SK-N-SH (cell line): ENCODE data around the gene ERC2. TPM values are rescaled to one million over a fixed set of nuclear protein-coding genes. Genes with fewer than 3 reads are reported as not detected.

Experiments
- CTCF ChIA-PET: fragments of 300-600, 350-600 bp; formaldehyde crosslinking; extraction: SDS; loops from one replicate; lab custom pipeline; 2021; lab: Yijun Ruan, JAX
- POLR2A ChIA-PET: fragments of 350-600 bp; sonication (Branson Sonifier 250); formaldehyde crosslinking; extraction: SDS; loops from one replicate; lab custom pipeline; 2020; ENCODE audit warnings: antibody characterized with exemption, inconsistent platforms; lab: Yijun Ruan, JAX
- DNase-seq: peaks from one replicate; pipeline ENCODE4 v3.0.0; 2012
- H2AFZ ChIP-seq: fragments of 200-600 bp; sonication (generic); 2 replicates; pipeline ENCODE4 v1.8.1; 2016; ENCODE audit warnings: antibody characterized with exemption, mild to moderate bottlenecking, low read depth
- H3F3A ChIP-seq: fragments of 200-600 bp; sonication (generic); replicated peaks from 2 replicates; pipeline ENCODE3; 2016; ENCODE audit warnings: antibody characterized with exemption, mild to moderate bottlenecking; ENCODE audit not compliant: insufficient read depth
- H3K27ac ChIP-seq, 2 experiments: fragments of 200-500 bp in 1 of 2; fragments of 200-600 bp in 1 of 2; sonication (Bioruptor generic) in 1 of 2; sonication (generic), shearing (Covaris generic) in 1 of 2; 2 replicates each; pipeline versions ENCODE4 v1.5.1 to v1.6.1; 2014 to 2016; ENCODE audit warnings: low read depth in 2 of 2, inconsistent platforms in 1 of 2, low read length in 1 of 2, mild to moderate bottlenecking in 1 of 2, mixed read lengths in 1 of 2
- H3K27me3 ChIP-seq: fragments of 200-600 bp; sonication (generic), shearing (Covaris generic); 2 replicates; pipeline ENCODE4 v1.6.1; 2016; ENCODE audit warnings: mixed run types; ENCODE audit not compliant: insufficient read depth
- H3K36me3 ChIP-seq, 2 experiments: fragments of 200-500 bp in 1 of 2; fragments of 200-600 bp in 1 of 2; sonication (Bioruptor generic) in 1 of 2; sonication (generic) in 1 of 2; replicated peaks in 1 of 2; 2 replicates each; pipeline versions ENCODE3 to v1.5.1; 2014 to 2016; ENCODE audit warnings: low read length in 1 of 2, mild to moderate bottlenecking in 1 of 2; ENCODE audit not compliant: insufficient read depth in 2 of 2, control insufficient read depth in 1 of 2
- H3K4me1 ChIP-seq, 2 experiments: fragments of 200-500 bp in 1 of 2; fragments of 200-600 bp in 1 of 2; sonication (Bioruptor generic) in 1 of 2; sonication (generic), shearing (Covaris generic) in 1 of 2; 2 replicates each; pipeline versions ENCODE4 v1.5.1 to v1.6.1; 2014 to 2016; ENCODE audit warnings: low read depth in 1 of 2, low read length in 1 of 2, mixed run types in 1 of 2; ENCODE audit not compliant: insufficient read depth in 2 of 2, control insufficient read depth in 1 of 2
- H3K4me2 ChIP-seq: fragments of 200-600 bp; sonication (generic), shearing (Covaris generic); 2 replicates; pipeline ENCODE4 v1.6.1; 2017; ENCODE audit warnings: mixed run types
- H3K4me3 ChIP-seq, 2 experiments: fragments of 200-500 bp in 1 of 2; fragments of 200-600 bp in 1 of 2; sonication (Bioruptor generic) in 1 of 2; sonication (generic), shearing (Covaris generic) in 1 of 2; 2 replicates each; pipeline versions ENCODE4 v1.5.1 to v1.8.1; 2014 to 2016; ENCODE audit warnings: low read depth in 2 of 2, inconsistent platforms in 1 of 2, low read length in 1 of 2, mild to moderate bottlenecking in 1 of 2, mixed read lengths in 1 of 2, moderate library complexity in 1 of 2
- H3K79me2 ChIP-seq: fragments of 200-600 bp; sonication (generic); 2 replicates; pipeline ENCODE4 v1.8.1; 2017; ENCODE audit warnings: mild to moderate bottlenecking; ENCODE audit not compliant: insufficient read depth
- H3K9ac ChIP-seq: fragments of 200-600 bp; sonication (generic); 2 replicates; pipeline ENCODE4 v1.6.1; 2017; ENCODE audit warnings: mixed run types
- H3K9me2 ChIP-seq: fragments of 200-600 bp; sonication (generic); 2 replicates; pipeline ENCODE4 v1.6.1; 2017; ENCODE audit warnings: mixed run types
- H3K9me3 ChIP-seq: fragments of 200-600 bp; sonication (generic); 2 replicates; pipeline ENCODE4 v1.6.1; 2017; ENCODE audit warnings: mixed run types, mild to moderate bottlenecking, moderate library complexity
- H4K20me1 ChIP-seq: fragments of 200-600 bp; sonication (generic); 2 replicates; pipeline ENCODE4 v1.6.1; 2017; ENCODE audit warnings: mild to moderate bottlenecking, mixed run types; ENCODE audit not compliant: insufficient read depth
- EP300 ChIP-seq, 2 experiments: IDR thresholded peaks; 2 replicates each; pipeline versions ENCODE4 v1.4.0 to v1.6.1; 2012; ENCODE audit warnings: borderline replicate concordance in 1 of 2, low read depth in 1 of 2, low read length in 1 of 2
- EZH2phosphoT487 ChIP-seq: fragments of 200-600 bp; sonication (generic); IDR thresholded peaks from 2 replicates; pipeline ENCODE4 v1.6.1; 2017; ENCODE audit warnings: low read depth, mixed run types, mild to moderate bottlenecking, antibody characterized with exemption, moderate library complexity, borderline replicate concordance
- FOSL2 ChIP-seq: IDR thresholded peaks from 2 replicates; pipeline ENCODE4 v1.4.0; 2012; ENCODE audit warnings: low read depth, mild to moderate bottlenecking, moderate library complexity, borderline replicate concordance
- FOXJ3 ChIP-seq: sonication (generic); formaldehyde crosslinking; IDR thresholded peaks from 2 replicates; pipeline ENCODE4 v1.5.1; 2020; ENCODE audit warnings: mild to moderate bottlenecking, missing genetic modification reagents
- IRF3 ChIP-seq: fragments of 150-350 bp; IDR thresholded peaks from 2 replicates; pipeline ENCODE4 v1.6.1; 2016; ENCODE audit warnings: mild to moderate bottlenecking, low read depth, low read length
- NRF1 ChIP-seq: IDR thresholded peaks from 2 replicates; pipeline ENCODE4 v1.6.1; 2012; ENCODE audit warnings: low read depth, mild to moderate bottlenecking, low read length
- POLR2AphosphoS5 ChIP-seq: IDR thresholded peaks from 2 replicates; pipeline ENCODE4 v1.6.1; 2012; ENCODE audit warnings: low read depth, low read length
- RCOR1 ChIP-seq: fragments of 150-350 bp; IDR thresholded peaks from 2 replicates; pipeline ENCODE4 v1.6.1; 2017; ENCODE audit warnings: antibody characterized with exemption, low read length
- TAF1 ChIP-seq: IDR thresholded peaks from 2 replicates; pipeline ENCODE4 v1.6.1; 2012; ENCODE audit warnings: low read depth, mild to moderate bottlenecking, low read length, moderate library complexity, borderline replicate concordance
- WGBS: methylation state at CpG from one replicate; pipeline ENCODE4 v1.1.6; 2017; ENCODE audit warnings: low lambda C conversion rate; 5-methylcytosine and 5-hydroxymethylcytosine counted together
- polyA plus RNA-seq, 3 experiments: library from polyadenylated mRNA; depleted of rRNA; stranded (reverse); fragments of >200 nt; gene quantifications; 2 replicates each; pipeline ENCODE4 v1.2.3, GENCODE V29; 2012
- TF ChIP-seq, protein P1 (sequence below): IDR thresholded peaks from 2 replicates; pipeline ENCODE4 v1.6.1; 2012; ENCODE audit warnings: mild to moderate bottlenecking, low read depth, low read length, moderate library complexity
- TF ChIP-seq, protein P2 (sequence below): IDR thresholded peaks from 2 replicates; pipeline ENCODE4 v1.4.0; 2012; ENCODE audit warnings: low read depth, borderline replicate concordance

ERC2 gene
- polyA plus RNA-seq, 1 of the 3 experiments (the other 2 are of a cell fraction): 1.6 TPM

GRCh38 chr3:55855311-55855710, 613.0 kb downstream of the ERC2 start:
- 59% methylated on average over 2 of the region's 2 CpGs for WGBS
- Histone ChIP-seq H3K27ac (no peak overlapping the region), H3K27me3 (no peaks in the 10 kb centered on the region), H3K9me3 (no peaks in the 10 kb centered on the region), H3K4me1 (peaks cover 5 to 21% of the 10 kb centered on the region in 2 experiments; a peak in 2 of 4 replicates), H2AFZ (no peak overlapping the region), H3K9ac (no peak overlapping the region), H4K20me1 (no peaks in the 10 kb centered on the region), H3K4me3 (no peak overlapping the region), H3K36me3 (no peaks in the 10 kb centered on the region), H3K4me2 (no peak overlapping the region), H3K9me2 (no peaks in the 10 kb centered on the region), H3K79me2 (no peaks in the 10 kb centered on the region), H3F3A (no peaks in the 10 kb centered on the region)
- no peak for TF ChIP-seq EP300 (IDR thresholded peaks at IDR 0.05; ENCODE audit: borderline replicate concordance in 1 of 2, low read depth in 1 of 2, low read length in 1 of 2)
- TF ChIP-seq, protein P1, sequence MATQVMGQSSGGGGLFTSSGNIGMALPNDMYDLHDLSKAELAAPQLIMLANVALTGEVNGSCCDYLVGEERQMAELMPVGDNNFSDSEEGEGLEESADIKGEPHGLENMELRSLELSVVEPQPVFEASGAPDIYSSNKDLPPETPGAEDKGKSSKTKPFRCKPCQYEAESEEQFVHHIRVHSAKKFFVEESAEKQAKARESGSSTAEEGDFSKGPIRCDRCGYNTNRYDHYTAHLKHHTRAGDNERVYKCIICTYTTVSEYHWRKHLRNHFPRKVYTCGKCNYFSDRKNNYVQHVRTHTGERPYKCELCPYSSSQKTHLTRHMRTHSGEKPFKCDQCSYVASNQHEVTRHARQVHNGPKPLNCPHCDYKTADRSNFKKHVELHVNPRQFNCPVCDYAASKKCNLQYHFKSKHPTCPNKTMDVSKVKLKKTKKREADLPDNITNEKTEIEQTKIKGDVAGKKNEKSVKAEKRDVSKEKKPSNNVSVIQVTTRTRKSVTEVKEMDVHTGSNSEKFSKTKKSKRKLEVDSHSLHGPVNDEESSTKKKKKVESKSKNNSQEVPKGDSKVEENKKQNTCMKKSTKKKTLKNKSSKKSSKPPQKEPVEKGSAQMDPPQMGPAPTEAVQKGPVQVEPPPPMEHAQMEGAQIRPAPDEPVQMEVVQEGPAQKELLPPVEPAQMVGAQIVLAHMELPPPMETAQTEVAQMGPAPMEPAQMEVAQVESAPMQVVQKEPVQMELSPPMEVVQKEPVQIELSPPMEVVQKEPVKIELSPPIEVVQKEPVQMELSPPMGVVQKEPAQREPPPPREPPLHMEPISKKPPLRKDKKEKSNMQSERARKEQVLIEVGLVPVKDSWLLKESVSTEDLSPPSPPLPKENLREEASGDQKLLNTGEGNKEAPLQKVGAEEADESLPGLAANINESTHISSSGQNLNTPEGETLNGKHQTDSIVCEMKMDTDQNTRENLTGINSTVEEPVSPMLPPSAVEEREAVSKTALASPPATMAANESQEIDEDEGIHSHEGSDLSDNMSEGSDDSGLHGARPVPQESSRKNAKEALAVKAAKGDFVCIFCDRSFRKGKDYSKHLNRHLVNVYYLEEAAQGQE: no peak
- no peak for DNase-seq
- CTCF ChIA-PET: no interaction called here
- POLR2A ChIA-PET: no interaction called here

DNA sequence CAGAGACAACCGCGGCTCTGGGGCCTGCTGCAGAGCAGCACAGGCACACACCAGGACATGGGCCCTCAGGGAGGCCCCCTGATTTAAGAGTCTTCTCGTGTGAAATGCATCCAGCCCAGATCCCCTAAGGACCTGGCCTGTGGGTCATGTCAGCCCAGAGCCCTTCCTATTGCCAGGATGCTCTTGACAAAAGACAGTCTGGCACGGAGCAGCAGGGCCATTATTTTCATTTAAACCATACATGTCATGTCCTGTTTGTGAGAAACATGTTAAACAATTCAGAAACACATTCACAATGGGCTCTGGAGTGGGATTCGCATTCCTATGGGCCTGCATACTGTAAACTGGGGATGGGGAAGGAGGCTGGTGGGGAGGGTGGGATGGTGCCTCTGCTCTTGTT, 613.8 kb downstream of the ERC2 start:
- Histone ChIP-seq H3K9me3 (no peaks in the 10 kb centered on the region), H3K27ac (no peak overlapping the region), H3K79me2 (no peaks in the 10 kb centered on the region), H3K4me2 (no peak overlapping the region), H3K36me3 (no peaks in the 10 kb centered on the region), H4K20me1 (no peaks in the 10 kb centered on the region)
- POLR2A ChIA-PET: no interaction called here
- peak; percentile 39 for DNase-seq
- CTCF ChIA-PET: no interaction called here
- TF ChIP-seq RCOR1 (peak; percentile 44; the same call in 1 of the 2 replicates), EZH2phosphoT487 (no peak), NRF1 (no peak)
- TF ChIP-seq, all 33 proteins: peak for 1
- 58% methylated on average over 5 of the region's 5 CpGs for WGBS
- Histone ChIP-seq H3K4me1 (peaks cover 0 to 16% of the 10 kb centered on the region in 2 experiments; a peak in 1 of 4 replicates), H3K9me2 (no peaks in the 10 kb centered on the region), H3K9ac (no peak overlapping the region), H3K4me3 (no peak overlapping the region), H3K27me3 (no peaks in the 10 kb centered on the region), H3F3A (no peaks in the 10 kb centered on the region), H2AFZ (no peak overlapping the region)

DNA sequence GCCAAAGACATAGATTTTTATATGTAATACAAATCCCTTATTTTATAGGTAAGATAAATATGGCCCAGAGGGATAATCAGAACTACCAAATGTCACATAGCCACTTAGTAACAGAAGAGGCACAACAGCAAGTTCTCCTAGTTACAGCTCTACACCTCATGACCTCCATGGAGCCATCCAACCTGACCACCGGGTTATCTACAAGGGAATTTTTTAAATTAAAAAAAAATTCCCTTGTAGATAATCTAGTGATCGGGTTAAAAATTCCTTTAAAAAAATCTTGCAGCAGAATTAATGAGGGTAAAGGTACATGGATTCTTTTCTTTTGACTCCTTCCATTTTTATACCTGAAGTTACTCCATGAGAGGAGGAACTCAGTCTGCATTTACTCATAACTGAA, 615.9 kb downstream of the ERC2 start:
- DNase-seq: no peak
- Histone ChIP-seq H3K9me3 (no peaks in the 10 kb centered on the region), H3K4me1 (peaks cover 0 to 5% of the 10 kb centered on the region in 2 experiments; a peak in 1 of 4 replicates), H3K79me2 (no peaks in the 10 kb centered on the region), H4K20me1 (no peaks in the 10 kb centered on the region), H3K36me3 (no peaks in the 10 kb centered on the region), H3K9me2 (no peaks in the 10 kb centered on the region), H3K9ac (no peak overlapping the region), H3K4me2 (no peak overlapping the region), H2AFZ (no peak overlapping the region), H3K27ac (no peak overlapping the region), H3F3A (no peaks in the 10 kb centered on the region), H3K27me3 (no peaks in the 10 kb centered on the region), H3K4me3 (no peak overlapping the region)
- POLR2A ChIA-PET: no interaction called here
- TF ChIP-seq FOSL2: no peak
- no peak for TF ChIP-seq TAF1
- TF ChIP-seq FOXJ3 (CRISPR knock-in tag): no peak
- TF ChIP-seq EZH2phosphoT487: no peak
- no peak for TF ChIP-seq POLR2AphosphoS5
- TF ChIP-seq IRF3: no peak
- TF ChIP-seq, protein P2, sequence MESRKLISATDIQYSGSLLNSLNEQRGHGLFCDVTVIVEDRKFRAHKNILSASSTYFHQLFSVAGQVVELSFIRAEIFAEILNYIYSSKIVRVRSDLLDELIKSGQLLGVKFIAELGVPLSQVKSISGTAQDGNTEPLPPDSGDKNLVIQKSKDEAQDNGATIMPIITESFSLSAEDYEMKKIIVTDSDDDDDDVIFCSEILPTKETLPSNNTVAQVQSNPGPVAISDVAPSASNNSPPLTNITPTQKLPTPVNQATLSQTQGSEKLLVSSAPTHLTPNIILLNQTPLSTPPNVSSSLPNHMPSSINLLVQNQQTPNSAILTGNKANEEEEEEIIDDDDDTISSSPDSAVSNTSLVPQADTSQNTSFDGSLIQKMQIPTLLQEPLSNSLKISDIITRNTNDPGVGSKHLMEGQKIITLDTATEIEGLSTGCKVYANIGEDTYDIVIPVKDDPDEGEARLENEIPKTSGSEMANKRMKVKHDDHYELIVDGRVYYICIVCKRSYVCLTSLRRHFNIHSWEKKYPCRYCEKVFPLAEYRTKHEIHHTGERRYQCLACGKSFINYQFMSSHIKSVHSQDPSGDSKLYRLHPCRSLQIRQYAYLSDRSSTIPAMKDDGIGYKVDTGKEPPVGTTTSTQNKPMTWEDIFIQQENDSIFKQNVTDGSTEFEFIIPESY: no peak
- WGBS: 78% methylated on average over 2 of the region's 2 CpGs
- CTCF ChIA-PET: no interaction called here
